NCI-H460 (cell line): ENCODE results near the gene TFDP2. TPM values are rescaled to one million over a fixed set of nuclear protein-coding genes. Genes with fewer than 3 reads are reported as not detected.
"Not testable (repeated sequence)": the region's sequence is repeated elsewhere in the genome, so short reads cannot be mapped to it uniquely, and the experiment has no call there.

Experiments
- DNase-seq: peaks from one replicate; pipeline ENCODE4 v3.0.0-alpha.2; 2016; ENCODE audit warnings: low read depth; ENCODE audit errors: extremely low read depth
- total RNA-seq: library from RNA; depleted of rRNA; stranded (reverse); fragments of >200 nt; shearing (Covaris generic); gene quantifications from 2 replicates; pipeline ENCODE4 v1.2.3, GENCODE V29; 2014

Gene TFDP2
- total RNA-seq, 1 experiment from 2014 or later, result 32.7 TPM

GRCh38 chr3:141979050-141979671, 170.2 kb downstream of the TFDP2 start:
- peak; percentile 41 for DNase-seq

GRCh38 chr3:141974777-141975176, 174.6 kb downstream of the TFDP2 start:
- DNase-seq, result not testable (repeated sequence)

- no peak for DNase-seq
These were observed 176.9 kb downstream of the TFDP2 start for GRCh38 chr3:141972399-141972798.

GRCh38 chr3:141971571-141971970, 177.8 kb downstream of the TFDP2 start:
- no peak for DNase-seq

- no peak for DNase-seq
These were observed 179.6 kb downstream of the TFDP2 start for GRCh38 chr3:141969711-141970110.

- DNase-seq, result no peak
These were observed 183.9 kb downstream of the TFDP2 start for GRCh38 chr3:141965471-141965870.

- no peak for DNase-seq
These were observed 186.0 kb downstream of the TFDP2 start for GRCh38 chr3:141963301-141963700.

- no peak for DNase-seq
These were observed 188.6 kb downstream of the TFDP2 start for GRCh38 chr3:141960731-141961130.

GRCh38 chr3:141959589-141960554, 189.5 kb downstream of the TFDP2 start:
- DNase-seq, result peak; percentile 64

- no peak for DNase-seq
These were observed 194.2 kb downstream of the TFDP2 start for GRCh38 chr3:141955175-141955574.

- no peak for DNase-seq
These were observed 196.7 kb downstream of the TFDP2 start for GRCh38 chr3:141952611-141953010.

GRCh38 chr3:141950572-141951493, 198.5 kb downstream of the TFDP2 start:
- no peak for DNase-seq

- no peak for DNase-seq
These were observed 199.4 kb downstream of the TFDP2 start for GRCh38 chr3:141949972-141950371.

GRCh38 chr3:141949399-141949798, 199.9 kb downstream of the TFDP2 start:
- DNase-seq, result no peak

- DNase-seq, result no peak
These were observed 203.4 kb downstream of the TFDP2 start for GRCh38 chr3:141945726-141946485.

- no peak for DNase-seq
These were observed 207.3 kb downstream of the TFDP2 start for GRCh38 chr3:141942006-141942405.

GRCh38 chr3:141941093-141941492, 208.3 kb downstream of the TFDP2 start:
- no peak for DNase-seq

GRCh38 chr3:141940194-141940776, 209.1 kb downstream of the TFDP2 start:
- DNase-seq, result peak; percentile 59

GRCh38 chr3:141939759-141940158, 209.6 kb downstream of the TFDP2 start:
- no peak for DNase-seq
